SK-N-MC (cell line): ENCODE data around the gene CYTH1.

Experiments used
- DNase-seq: peaks from one replicate; pipeline ENCODE4 v3.0.0-alpha.2; 2011; ENCODE audit warnings: low read depth, low spot score
- H3K27ac ChIP-seq: fragments of 200-600 bp; sonication (generic); 2 replicates; pipeline ENCODE4 v1.5.1; 2016; ENCODE audit warnings: mixed run types
- H3K36me3 ChIP-seq: fragments of 200-600 bp; sonication (generic); 2 replicates; pipeline ENCODE4 v1.6.1; 2017; ENCODE audit warnings: antibody characterized with exemption, low read length, mixed read lengths; ENCODE audit not compliant: insufficient read depth
- H3K4me3 ChIP-seq: fragments of 200-600 bp; sonication (generic); 2 replicates; pipeline ENCODE4 v1.5.1; 2016
- H3K9ac ChIP-seq: fragments of 200-600 bp; sonication (generic); 2 replicates; pipeline ENCODE4 v1.8.0; 2017; ENCODE audit warnings: mixed run types, mixed read lengths; ENCODE audit not compliant: insufficient read length
- H3K9me3 ChIP-seq: fragments of 200-600 bp; sonication (generic); 2 replicates; pipeline ENCODE4 v1.6.1; 2017; ENCODE audit warnings: low read depth, mild to moderate bottlenecking, antibody characterized with exemption, low read length, moderate library complexity, mixed read lengths
- EZH2 ChIP-seq: fragments of 200-600 bp; sonication (generic); IDR thresholded peaks from one replicate; pipeline ENCODE4 v1.6.1; 2017; ENCODE audit warnings: antibody characterized with exemption
- FOXP2 ChIP-seq: optimal IDR thresholded peaks from 2 replicates; pipeline ENCODE3; 2011; ENCODE audit warnings: mild to moderate bottlenecking, moderate library complexity; ENCODE audit not compliant: insufficient read depth; ENCODE audit errors: extremely low read length, control extremely low read depth
- POLR2AphosphoS5 ChIP-seq: IDR thresholded peaks from 2 replicates; pipeline ENCODE4 v1.6.1; 2012; ENCODE audit warnings: mild to moderate bottlenecking, low read depth, low read length, borderline replicate concordance

Gene CYTH1

DNA sequence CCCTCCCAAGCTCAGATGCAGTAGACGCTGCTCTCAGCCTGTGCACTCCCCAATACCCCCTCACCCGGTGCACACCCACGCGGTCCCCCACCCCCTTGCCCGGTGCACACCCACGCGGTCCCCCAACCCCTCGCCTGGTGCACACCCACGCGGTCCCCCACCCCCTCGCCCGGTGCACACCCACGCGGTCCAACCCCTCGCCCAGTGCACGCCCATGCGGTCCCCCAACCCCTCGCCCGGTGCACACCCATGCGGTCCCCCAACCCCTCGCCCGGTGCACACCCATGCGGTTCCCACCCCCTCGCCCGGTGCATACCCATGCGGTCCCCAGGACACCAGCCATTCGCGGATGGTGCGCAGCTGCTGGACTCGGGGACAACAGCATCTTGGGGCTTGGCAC is 19.9 kb upstream of the CYTH1 start:
- Histone ChIP-seq H3K4me3 (no peak overlapping the region), H3K36me3 (peaks cover 65% of the 10 kb centered on the region)
- DNase-seq, result no peak

DNA sequence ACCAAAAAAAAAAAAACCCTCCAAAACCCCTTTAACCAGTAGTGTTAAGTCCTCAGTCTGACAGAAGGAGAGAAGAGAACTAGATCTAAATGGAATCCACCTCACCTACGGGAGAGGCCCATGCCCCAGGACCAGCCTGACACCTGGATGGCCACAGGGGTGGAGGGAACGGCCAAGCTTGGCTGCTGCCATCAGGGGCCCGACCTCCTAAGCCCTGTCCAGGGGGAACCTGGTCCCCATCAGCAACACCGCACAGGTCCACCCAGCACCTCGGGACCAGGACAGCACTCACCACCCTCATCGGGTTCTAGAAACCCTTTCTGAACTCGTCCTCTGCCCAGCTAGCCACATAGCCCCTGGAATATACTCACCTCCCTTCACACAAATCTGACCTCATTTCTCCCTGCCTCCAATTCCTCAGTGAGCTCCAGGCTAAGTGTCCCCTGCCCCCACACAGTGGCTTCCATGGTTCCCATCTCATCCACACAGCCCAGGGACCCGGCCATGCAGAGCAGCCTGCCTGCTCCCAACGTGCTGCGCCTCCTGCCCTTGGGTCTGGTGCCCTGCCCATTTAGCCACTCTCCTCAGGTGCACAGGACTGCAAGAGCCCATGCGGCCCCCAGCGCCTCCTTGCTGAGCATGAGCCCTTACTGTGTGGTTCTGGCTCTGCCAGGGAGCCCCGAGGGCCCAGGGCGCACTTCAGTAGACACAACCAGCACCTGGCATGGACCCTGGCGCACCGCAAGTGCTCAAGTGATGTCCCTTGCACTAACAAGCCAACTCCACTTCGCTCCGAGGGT is 18.3 kb upstream of the CYTH1 start:
- Histone ChIP-seq H3K9ac (no peak overlapping the region), H3K4me3 (no peak overlapping the region), H3K27ac (no peak overlapping the region), H3K9me3 (no peaks in the 10 kb centered on the region), H3K36me3 (peaks cover 64% of the 10 kb centered on the region)
- DNase-seq, result no peak
- TF ChIP-seq EZH2, result no peak
- no peak for TF ChIP-seq POLR2AphosphoS5
- TF ChIP-seq FOXP2, result no peak

More for the DNA sequence above, 19.9 kb upstream of the CYTH1 start:
- Histone ChIP-seq H3K9ac (no peak overlapping the region), H3K27ac (no peak overlapping the region), H3K9me3 (no peaks in the 10 kb centered on the region)
- TF ChIP-seq POLR2AphosphoS5 (no peak), EZH2 (no peak), FOXP2 (no peak)

DNA sequence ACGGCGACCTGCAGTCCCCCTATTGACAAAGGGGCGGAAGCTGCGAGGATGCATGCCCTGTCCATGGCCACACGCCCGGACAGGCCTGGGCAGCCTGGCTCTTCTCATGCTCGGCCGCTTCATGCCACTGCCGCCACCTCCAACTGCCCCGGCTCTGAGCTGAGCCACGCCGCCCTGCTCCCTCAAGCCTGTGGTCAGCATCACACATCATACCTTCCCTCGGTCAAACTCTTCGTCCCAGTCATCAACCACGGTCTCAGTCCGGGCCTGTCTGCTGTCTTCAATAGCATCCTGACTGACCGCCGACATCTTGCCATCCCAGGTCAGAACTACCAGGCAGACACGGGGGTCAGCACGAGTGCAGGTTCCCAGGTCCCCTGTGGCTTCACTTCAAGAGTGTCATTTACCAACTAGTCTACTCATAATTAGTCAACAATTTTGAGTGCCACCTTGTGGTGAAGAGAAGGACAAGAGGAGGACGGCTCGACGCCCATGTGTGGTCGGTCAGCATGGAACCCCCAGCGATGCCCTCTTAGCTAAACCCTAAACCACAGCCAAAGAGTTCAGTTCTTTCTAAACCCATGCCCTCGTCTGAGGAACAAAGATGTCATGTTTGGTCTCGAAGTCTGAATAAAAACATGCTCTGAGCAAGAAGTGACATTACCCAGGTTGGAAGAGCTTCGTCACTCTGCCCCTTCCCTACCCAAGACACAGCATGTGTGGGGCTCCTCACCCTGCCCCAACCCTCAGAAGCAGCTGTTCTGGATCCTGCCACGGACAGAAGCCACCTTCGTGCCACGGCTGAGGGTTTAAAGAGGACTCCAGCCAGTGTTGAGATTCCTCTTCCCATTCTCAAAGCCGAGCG is 16.9 kb upstream of the CYTH1 start:
- TF ChIP-seq FOXP2, result no peak
- no peak for TF ChIP-seq POLR2AphosphoS5
- TF ChIP-seq EZH2, result no peak
- Histone ChIP-seq H3K4me3 (no peak overlapping the region), H3K9ac (no peak overlapping the region), H3K27ac (no peak overlapping the region), H3K9me3 (no peaks in the 10 kb centered on the region), H3K36me3 (peaks cover 62% of the 10 kb centered on the region)
- no peak for DNase-seq

DNA sequence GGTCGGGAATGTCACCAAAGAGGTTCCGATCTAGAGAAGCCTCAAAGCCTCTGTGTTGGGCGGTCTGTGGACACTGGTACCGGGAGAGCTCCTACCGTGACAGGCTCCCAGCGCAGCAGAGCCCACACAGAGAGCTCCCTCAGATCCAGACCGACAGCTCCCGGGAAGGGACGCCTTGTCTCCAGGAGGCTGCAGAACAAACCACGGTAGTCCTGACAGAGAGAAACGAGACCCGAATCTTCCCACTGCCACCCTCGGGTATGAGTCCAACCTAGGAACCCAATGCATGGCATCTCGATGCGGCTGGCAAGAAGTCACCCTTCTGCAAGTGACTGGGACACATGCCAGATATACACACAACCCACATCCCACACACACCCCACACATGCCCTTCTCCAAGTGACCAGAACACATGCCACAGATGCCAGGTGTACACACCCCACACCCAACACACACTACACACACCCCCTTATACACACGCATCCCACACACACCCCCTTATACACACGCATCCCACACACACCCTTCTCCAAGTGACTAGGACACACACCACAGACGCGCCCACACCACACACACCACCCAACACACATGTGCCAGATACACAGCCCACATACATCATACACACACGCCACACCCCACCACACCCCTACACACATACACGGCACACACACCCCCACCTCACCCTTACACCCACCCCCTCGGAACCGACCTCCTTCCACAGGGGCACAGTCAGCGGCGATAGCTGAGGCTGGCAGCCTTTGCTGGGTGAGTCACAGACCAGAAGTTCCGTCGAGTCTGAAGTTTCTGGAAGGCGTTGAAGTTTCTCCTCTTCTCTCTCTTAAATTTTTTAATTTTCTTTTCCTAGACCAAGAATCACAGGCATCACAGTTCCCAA is 15.9 kb upstream of the CYTH1 start:
- Histone ChIP-seq H3K9ac (no peak overlapping the region), H3K27ac (no peak overlapping the region), H3K9me3 (no peaks in the 10 kb centered on the region), H3K4me3 (no peak overlapping the region), H3K36me3 (peaks cover 53% of the 10 kb centered on the region)
- TF ChIP-seq POLR2AphosphoS5 (no peak), EZH2 (no peak), FOXP2 (no peak)
- DNase-seq, result no peak

DNA sequence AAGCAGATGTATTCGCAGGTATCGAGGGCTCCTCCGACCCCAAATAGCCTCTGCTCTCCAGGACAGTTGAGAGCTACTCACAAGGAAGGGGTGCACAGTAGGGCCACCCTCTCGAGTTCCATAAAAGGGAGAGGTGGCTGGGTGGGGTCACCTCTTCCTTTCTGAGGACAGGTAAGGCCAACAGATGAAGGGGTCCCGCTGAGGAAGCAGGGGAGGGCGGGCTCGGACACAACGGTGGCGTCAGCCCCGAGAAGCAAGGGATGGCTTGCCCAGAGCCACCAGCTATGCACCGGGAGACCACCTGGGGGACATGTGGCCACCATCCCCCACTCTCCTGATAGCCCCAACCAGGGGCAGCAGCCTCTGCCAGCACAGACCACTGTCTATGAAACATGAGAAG is 15.1 kb upstream of the CYTH1 start:
- H3K9ac ChIP-seq, result no peak overlapping the region
- peak overlapping the region; percentile 44; the same call in 1 of the 2 replicates for H3K27ac ChIP-seq
- no peak overlapping the region for H3K4me3 ChIP-seq
- H3K36me3 ChIP-seq, result peaks cover 45% of the 10 kb centered on the region
- TF ChIP-seq POLR2AphosphoS5, result no peak
- TF ChIP-seq FOXP2, result no peak
- no peak for TF ChIP-seq EZH2
- no peak for DNase-seq
- H3K9me3 ChIP-seq, result no peaks in the 10 kb centered on the region

DNA sequence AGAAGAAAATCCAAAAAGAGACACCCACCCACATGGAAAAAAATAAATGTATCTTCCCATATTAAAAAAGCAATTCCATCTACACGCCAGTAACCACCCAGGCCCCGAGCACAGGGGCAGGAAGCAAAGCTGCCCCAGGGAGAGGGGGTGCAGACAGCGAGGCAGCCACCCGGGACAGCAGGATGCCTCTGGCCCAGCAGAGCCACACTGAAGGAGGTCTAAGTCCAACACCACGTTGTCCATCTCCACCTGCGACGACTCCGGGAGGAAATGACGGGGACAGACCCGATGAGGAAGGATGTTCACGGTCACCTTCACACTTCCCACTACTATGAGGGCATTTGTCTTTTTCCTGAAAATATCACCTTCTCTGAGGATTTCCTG is 14.4 kb upstream of the CYTH1 start:
- Histone ChIP-seq H3K9me3 (no peaks in the 10 kb centered on the region), H3K27ac (peak overlapping the region; percentile 44), H3K4me3 (no peak overlapping the region), H3K9ac (no peak overlapping the region), H3K36me3 (peaks cover 45% of the 10 kb centered on the region)
- no peak for DNase-seq
- TF ChIP-seq FOXP2, result no peak
- TF ChIP-seq EZH2, result no peak
- TF ChIP-seq POLR2AphosphoS5, result no peak

DNA sequence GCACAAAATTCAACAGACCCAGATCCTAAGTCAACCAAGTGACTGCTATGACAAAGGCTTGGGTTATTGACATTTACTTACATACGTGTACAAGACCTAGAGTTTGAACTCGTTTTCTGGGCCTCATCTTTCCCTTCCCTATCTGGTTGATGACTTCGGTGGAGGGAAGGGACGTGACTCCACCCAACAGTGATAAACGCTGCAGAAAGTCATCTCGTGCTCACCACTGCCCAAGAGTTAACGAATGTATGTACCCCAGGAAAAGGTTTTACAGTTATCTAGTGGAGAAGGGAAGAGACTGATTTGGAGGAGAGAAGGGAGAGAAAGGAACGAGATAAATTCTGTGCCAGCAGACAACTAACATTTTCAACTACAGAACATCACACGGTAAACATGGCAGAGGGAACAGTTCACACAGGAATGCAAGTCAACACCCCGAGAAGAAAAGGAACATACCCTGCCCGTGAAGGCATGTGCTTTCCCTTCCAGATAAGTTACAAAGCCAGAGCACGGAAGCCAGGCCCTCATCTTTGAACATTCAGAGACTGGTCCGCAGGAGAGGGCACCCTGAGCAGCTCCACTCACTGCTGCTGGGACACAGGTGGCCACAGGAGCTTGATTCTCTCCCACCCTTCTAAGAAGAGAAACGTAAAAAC is 13.9 kb upstream of the CYTH1 start:
- DNase-seq, result no peak
- Histone ChIP-seq H3K36me3 (peaks cover 45% of the 10 kb centered on the region), H3K4me3 (no peak overlapping the region), H3K9ac (no peak overlapping the region), H3K27ac (no peak overlapping the region; the same call in 1 of the 2 replicates), H3K9me3 (no peaks in the 10 kb centered on the region)
- no peak for TF ChIP-seq FOXP2
- no peak for TF ChIP-seq EZH2
- TF ChIP-seq POLR2AphosphoS5, result no peak

DNA sequence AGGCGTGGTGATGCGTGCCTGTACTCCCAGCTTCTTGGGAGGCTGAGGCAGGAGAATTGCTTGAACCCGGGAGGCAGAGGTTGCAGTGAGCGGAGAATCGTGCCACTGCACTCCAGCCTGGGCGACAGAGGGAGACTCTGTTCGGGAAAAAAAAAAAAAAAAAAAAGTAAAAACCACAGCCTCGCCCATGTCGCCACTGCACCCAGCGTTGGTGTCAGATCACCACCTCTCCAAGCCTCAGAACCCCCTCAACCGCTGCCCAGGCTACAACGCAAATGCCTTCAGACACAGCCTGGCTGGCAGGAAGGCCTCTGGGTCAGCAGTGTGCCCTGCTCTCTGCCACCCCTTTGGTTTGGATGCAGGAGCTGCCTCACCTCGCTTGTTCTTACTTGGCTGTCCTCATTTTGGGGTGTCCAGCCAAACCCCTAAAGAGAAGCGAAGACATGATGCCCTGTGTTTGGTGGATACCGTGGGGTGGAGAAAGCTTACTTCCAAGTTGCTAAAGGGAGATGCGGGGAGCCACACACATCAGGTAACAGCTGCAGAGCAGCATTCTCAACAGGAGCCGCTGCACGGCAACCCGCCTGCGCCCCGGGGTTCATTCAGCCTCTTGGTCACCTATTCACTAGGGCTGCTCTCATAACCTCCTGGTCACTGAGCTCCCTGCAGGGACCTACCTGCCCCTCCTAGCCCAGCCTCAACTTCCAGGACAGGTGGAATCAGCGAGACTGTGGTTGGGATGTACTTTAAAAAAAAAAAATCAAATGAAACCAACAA is 13.0 kb upstream of the CYTH1 start:
- Histone ChIP-seq H3K9ac (no peak overlapping the region), H3K36me3 (peaks cover 45% of the 10 kb centered on the region), H3K27ac (no peak overlapping the region), H3K4me3 (no peak overlapping the region), H3K9me3 (no peaks in the 10 kb centered on the region)
- no peak for DNase-seq
- TF ChIP-seq EZH2 (no peak), FOXP2 (no peak), POLR2AphosphoS5 (no peak)
